ENCODE data around the gene ZSCAN9. TPM values are rescaled to one million over a fixed set of nuclear protein-coding genes. Genes with fewer than 3 reads are reported as not detected.

The ZSCAN9 gene
- total and polyA plus RNA-seq, 9 of the 15 experiments (the other 6 are each of a cell fraction or from before 2014, with no cell fraction given), result 18.8 to 48.9 (median 28.7) TPM

- TF ChIP-seq ERF (CRISPR knock-in tag; IDR thresholded peaks at IDR 0.05) (0 out of 2 replicates have a peak, but pooled peaks have one; percentile 37), MYBL2 (IDR thresholded peaks at IDR 0.05; ENCODE audit: low read depth) (no peak), MYBL2 (CRISPR knock-in tag; IDR thresholded peaks at IDR 0.05; ENCODE audit: borderline replicate concordance) (no peak), CEBPG (CRISPR knock-in tag; IDR thresholded peaks at IDR 0.05) (peak; percentile 74; the same call in 1 of the 2 replicates), CEBPG (tag; conservative IDR thresholded peaks at IDR 0.05 in 1 of 2, IDR thresholded peaks at IDR 0.05 in 1 of 2) (peak; percentile 78 to 87), PHF21A (IDR thresholded peaks at IDR 0.05; ENCODE audit: borderline replicate concordance, low read depth) (no peak), JUN (IDR thresholded peaks at IDR 0.05; ENCODE audit: borderline replicate concordance, low read depth, low read length) (peak; percentile 68), JUN (CRISPR knock-in tag; IDR thresholded peaks at IDR 0.05; ENCODE audit: borderline replicate concordance) (peak; percentile 93; the same call in 1 of the 2 replicates), ZNF586 (CRISPR knock-in tag; conservative IDR thresholded peaks at IDR 0.05) (no peak), SMARCC2 (IDR thresholded peaks at IDR 0.05; ENCODE audit: low read depth) (no peak), ZNF57 (CRISPR knock-in tag; IDR thresholded peaks at IDR 0.05) (no peak), ZNF253 (CRISPR knock-in tag; conservative IDR thresholded peaks at IDR 0.05) (no peak), CBFA2T2 (conservative IDR thresholded peaks at IDR 0.05) (no peak), GATA2 (CRISPR knock-in tag; IDR thresholded peaks at IDR 0.05) (no peak; the same call in 1 of the 2 replicates), RFX5 (IDR thresholded peaks at IDR 0.05; ENCODE audit: low read depth, low read length) (peak; percentile 73; the same call in 1 of the 2 replicates), ZNF354B (CRISPR knock-in tag; IDR thresholded peaks at IDR 0.05) (no peak; the same call in 1 of the 2 replicates), ZFP36 (IDR thresholded peaks at IDR 0.05; ENCODE audit: low read depth, low read length, partially characterized antibody) (peak; percentile 51), ZC3H8 (IDR thresholded peaks at IDR 0.05) (no peak), ZNF133 (CRISPR knock-in tag; IDR thresholded peaks at IDR 0.05) (no peak), NFIX (CRISPR knock-in tag; IDR thresholded peaks at IDR 0.05; ENCODE audit: low read depth) (no peak), USF2 (CRISPR knock-in tag; IDR thresholded peaks at IDR 0.05) (no peak; the same call in 1 of the 2 replicates)
- TF ChIP-seq, protein P1, sequence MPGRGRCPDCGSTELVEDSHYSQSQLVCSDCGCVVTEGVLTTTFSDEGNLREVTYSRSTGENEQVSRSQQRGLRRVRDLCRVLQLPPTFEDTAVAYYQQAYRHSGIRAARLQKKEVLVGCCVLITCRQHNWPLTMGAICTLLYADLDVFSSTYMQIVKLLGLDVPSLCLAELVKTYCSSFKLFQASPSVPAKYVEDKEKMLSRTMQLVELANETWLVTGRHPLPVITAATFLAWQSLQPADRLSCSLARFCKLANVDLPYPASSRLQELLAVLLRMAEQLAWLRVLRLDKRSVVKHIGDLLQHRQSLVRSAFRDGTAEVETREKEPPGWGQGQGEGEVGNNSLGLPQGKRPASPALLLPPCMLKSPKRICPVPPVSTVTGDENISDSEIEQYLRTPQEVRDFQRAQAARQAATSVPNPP (IDR thresholded peaks at IDR 0.05; ENCODE audit: borderline replicate concordance, insufficient read depth, insufficient read length), result no peak
- TF ChIP-seq, protein P2, sequence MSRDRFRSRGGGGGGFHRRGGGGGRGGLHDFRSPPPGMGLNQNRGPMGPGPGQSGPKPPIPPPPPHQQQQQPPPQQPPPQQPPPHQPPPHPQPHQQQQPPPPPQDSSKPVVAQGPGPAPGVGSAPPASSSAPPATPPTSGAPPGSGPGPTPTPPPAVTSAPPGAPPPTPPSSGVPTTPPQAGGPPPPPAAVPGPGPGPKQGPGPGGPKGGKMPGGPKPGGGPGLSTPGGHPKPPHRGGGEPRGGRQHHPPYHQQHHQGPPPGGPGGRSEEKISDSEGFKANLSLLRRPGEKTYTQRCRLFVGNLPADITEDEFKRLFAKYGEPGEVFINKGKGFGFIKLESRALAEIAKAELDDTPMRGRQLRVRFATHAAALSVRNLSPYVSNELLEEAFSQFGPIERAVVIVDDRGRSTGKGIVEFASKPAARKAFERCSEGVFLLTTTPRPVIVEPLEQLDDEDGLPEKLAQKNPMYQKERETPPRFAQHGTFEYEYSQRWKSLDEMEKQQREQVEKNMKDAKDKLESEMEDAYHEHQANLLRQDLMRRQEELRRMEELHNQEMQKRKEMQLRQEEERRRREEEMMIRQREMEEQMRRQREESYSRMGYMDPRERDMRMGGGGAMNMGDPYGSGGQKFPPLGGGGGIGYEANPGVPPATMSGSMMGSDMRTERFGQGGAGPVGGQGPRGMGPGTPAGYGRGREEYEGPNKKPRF (IDR thresholded peaks at IDR 0.05; ENCODE audit: low read depth, low read length), result no peak
- TF ChIP-seq, protein P3, sequence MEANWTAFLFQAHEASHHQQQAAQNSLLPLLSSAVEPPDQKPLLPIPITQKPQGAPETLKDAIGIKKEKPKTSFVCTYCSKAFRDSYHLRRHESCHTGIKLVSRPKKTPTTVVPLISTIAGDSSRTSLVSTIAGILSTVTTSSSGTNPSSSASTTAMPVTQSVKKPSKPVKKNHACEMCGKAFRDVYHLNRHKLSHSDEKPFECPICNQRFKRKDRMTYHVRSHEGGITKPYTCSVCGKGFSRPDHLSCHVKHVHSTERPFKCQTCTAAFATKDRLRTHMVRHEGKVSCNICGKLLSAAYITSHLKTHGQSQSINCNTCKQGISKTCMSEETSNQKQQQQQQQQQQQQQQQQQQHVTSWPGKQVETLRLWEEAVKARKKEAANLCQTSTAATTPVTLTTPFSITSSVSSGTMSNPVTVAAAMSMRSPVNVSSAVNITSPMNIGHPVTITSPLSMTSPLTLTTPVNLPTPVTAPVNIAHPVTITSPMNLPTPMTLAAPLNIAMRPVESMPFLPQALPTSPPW (CRISPR knock-in tag; IDR thresholded peaks at IDR 0.05), result no peak
Measured at GRCh38 chr6:28212510-28213212, 12.4 kb upstream of the ZSCAN9 start (continued).

Data from K562 (cell line).